Pancreas (tissue), 10 donors: ENCODE data around the gene HEPACAM. TPM values are rescaled to one million over a fixed set of nuclear protein-coding genes. Genes with fewer than 3 reads are reported as not detected.

Source experiments
- ATAC-seq, 4 donors: fragments of 200-7000 bp; cut with Tn5 transposase; one replicate each; pipeline versions ENCODE4 v1.8.0 to v1.9.1; 2020; ENCODE audit warnings: mild to moderate bottlenecking in 4 of 4, moderate library complexity in 4 of 4
- DNase-seq, 6 donors: peaks; one replicate each; pipeline ENCODE4 v3.0.0-alpha.2; 2020
- FAIRE-seq: peaks from 2 replicates; lab custom pipeline; 2012; peaks lifted over from hg19 to GRCh38; lab: Jason Lieb, UNC
- H3K27ac ChIP-seq, 4 donors: fragments of 200-600 bp; sonication (generic); 1 replicate in 3 of 4; 2 replicates in 1 of 4; pipeline versions ENCODE4 v1.5.0 to v1.8.0; 2020
- H3K27me3 ChIP-seq, 4 donors: fragments of 200-600 bp; one replicate each; pipeline ENCODE4 v1.8.0; 2021
- H3K36me3 ChIP-seq, 3 donors: fragments of 200-600 bp; sonication (generic) in 1 of 3; one replicate each; pipeline versions ENCODE4 v1.5.0 to v1.8.0; 2020 to 2021
- H3K4me1 ChIP-seq, 3 donors: fragments of 200-600 bp; one replicate each; pipeline ENCODE4 v1.8.0; 2021
- H3K4me3 ChIP-seq, 4 donors: fragments of 200-600 bp; sonication (generic) in 2 of 4; one replicate each; pipeline versions ENCODE4 v1.5.0 to v1.8.0; 2020 to 2021
- H3K9me3 ChIP-seq, 4 donors: fragments of 200-600 bp; one replicate each; pipeline ENCODE4 v1.8.0; 2021
- CTCF ChIP-seq, 4 donors: fragments of 200-600 bp; sonication (generic) in 3 of 4; IDR thresholded peaks; one replicate each; pipeline versions ENCODE4 v1.5.0 to v1.8.0; 2021; ENCODE audit warnings: antibody characterized with exemption in 4 of 4
- WGBS, 2 donors: extraction: QIAGEN DNeasy Blood & Tissue Kit; methylation state at CpG; one replicate each; pipeline ENCODE4 v1.1.7; 2013; 5-methylcytosine and 5-hydroxymethylcytosine counted together
- intact Hi-C, 3 donors: fragments of 100-400 bp; cut with DNase I; formaldehyde crosslinking; loops; one replicate each; pipeline versions ENCODE4 v1.11.1 to v1.14.2; 2022
- polyA plus RNA-seq, 2 donors: library from polyadenylated mRNA; stranded (reverse); fragments of 200-250 nt; gene quantifications; one replicate each; pipeline ENCODE4 v1.2.3, GENCODE V29; 2013
- total RNA-seq, 6 donors: library from RNA; stranded (reverse); fragmentation: NEBNext Ultra II Directional in 4 of 6; extraction: Animal tissue kit (Norgen Biotek cat#: 25700) in 4 of 6; gene quantifications; one replicate each; pipeline versions ENCODE4 v1.2.1 to v1.2.4, GENCODE V29; 2021 to 2023
- donor health status: healthy with polysubstance abuse.
- donor health status: DM: no; HTN: no; CAD: no; lungs with moderate emphysema.
- donor health status: DM: no; HTN: no; CAD: no.
- donor health status: control.
- donor health status: control.
- donor health status: Bipolar disorder and iron deficiency.
- donor health status: DM: yes; HTN: yes; CAD: no.
- donor health status: DM: no; HTN: no; CAD: no.
- donor health status: DM: no; HTN: no; CAD: no.
- donor health status: DM: yes; HTN: yes; CAD: no.

The HEPACAM gene
- total and polyA plus RNA-seq, 8 donors: 0.03 to 0.38 (median 0.15) TPM; not detected in 2

GRCh38 chr11:124879493-124880289 is 56.2 kb downstream of the HEPACAM start:
- Histone ChIP-seq H3K4me1 (peaks cover 0 to 5% (median 0%) of the 10 kb centered on the region in 3 donors), H3K9me3 (no peaks in the 10 kb centered on the region), H3K27me3 (no peaks in the 10 kb centered on the region), H3K4me3 (no peak overlapping the region), H3K36me3 (no peaks in the 10 kb centered on the region), H3K27ac (no peak overlapping the region)
- FAIRE-seq (no peak), DNase-seq (peak in 1 of 6 donors; percentile 69), ATAC-seq (no peak)
- intact Hi-C loops: no loop called here
- WGBS, 2 donors: 82 to 86% methylated on average over 13 to 16 of the region's 16 CpGs
- no peak for TF ChIP-seq CTCF (IDR thresholded peaks at IDR 0.05)

- ATAC-seq (no peak), FAIRE-seq (no peak), DNase-seq (no peak)
- Histone ChIP-seq H3K36me3 (no peaks in the 10 kb centered on the region), H3K4me3 (no peak overlapping the region), H3K27me3 (no peaks in the 10 kb centered on the region), H3K9me3 (no peaks in the 10 kb centered on the region), H3K27ac (no peak overlapping the region), H3K4me1 (peaks cover 0 to 5% (median 0%) of the 10 kb centered on the region in 3 donors)
- TF ChIP-seq CTCF (IDR thresholded peaks at IDR 0.05): no peak
- 82 to 88% methylated on average over 11 of the region's 11 CpGs for WGBS, 2 donors
- intact Hi-C loops: no loop called here
Measured at GRCh38 chr11:124878759-124879492, 56.9 kb downstream of the HEPACAM start.

GRCh38 chr11:124877910-124878758 is 57.7 kb downstream of the HEPACAM start:
- H3K27ac ChIP-seq: no peak overlapping the region
- H3K36me3 ChIP-seq: no peaks in the 10 kb centered on the region
- intact Hi-C loops: no loop called here
- peaks cover 0 to 5% (median 0%) of the 10 kb centered on the region in 3 donors for H3K4me1 ChIP-seq
- TF ChIP-seq CTCF (IDR thresholded peaks at IDR 0.05): no peak
- no peaks in the 10 kb centered on the region for H3K9me3 ChIP-seq
- FAIRE-seq (no peak), ATAC-seq (no peak), DNase-seq (no peak)
- no peaks in the 10 kb centered on the region for H3K27me3 ChIP-seq
- no peak overlapping the region for H3K4me3 ChIP-seq
- WGBS, 2 donors: 53 to 55% methylated on average over 12 to 17 of the region's 17 CpGs

GRCh38 chr11:124877631-124877909 is 58.3 kb downstream of the HEPACAM start:
- peaks cover 0 to 5% (median 0%) of the 10 kb centered on the region in 3 donors for H3K4me1 ChIP-seq
- FAIRE-seq (no peak), DNase-seq (no peak), ATAC-seq (no peak)
- H3K36me3 ChIP-seq: no peaks in the 10 kb centered on the region
- H3K4me3 ChIP-seq: peak overlapping the region in 1 of 4 donors; percentile 79
- 41 to 57% methylated on average over 10 of the region's 10 CpGs for WGBS, 2 donors
- TF ChIP-seq CTCF (IDR thresholded peaks at IDR 0.05): no peak
- intact Hi-C loops: no loop called here
- no peaks in the 10 kb centered on the region for H3K9me3 ChIP-seq
- H3K27me3 ChIP-seq: no peaks in the 10 kb centered on the region
- H3K27ac ChIP-seq: no peak overlapping the region
